Islet of Langerhans (tissue), 1 donor: ENCODE measurements around the gene RNF31.
A peak's percentile ranks its signal among the peaks of the same experiment; 100 is the strongest.

Experiments
- FAIRE-seq: peaks from one replicate; lab custom pipeline; 2011; peaks lifted over from hg19 to GRCh38; lab: Jason Lieb, UNC

The RNF31 gene

GRCh38 chr14:24160850-24161804 is 13.8 kb downstream of the RNF31 start, which contains the start of gene IRF9:
IRF9 (plus strand) TSS chr14:24161265; CDS start chr14:24162145, 880 bp downstream.
- no peak for FAIRE-seq

- no peak for FAIRE-seq
Measured at GRCh38 chr14:24162093-24162492, 14.8 kb downstream of the RNF31 start.

GRCh38 chr14:24164518-24164991 is 17.3 kb downstream of the RNF31 start:
- no peak for FAIRE-seq

GRCh38 chr14:24165785-24166184 is 18.5 kb downstream of the RNF31 start:
- no peak for FAIRE-seq

- no peak for FAIRE-seq
Measured at GRCh38 chr14:24167469-24168114, 20.3 kb downstream of the RNF31 start.

GRCh38 chr14:24171422-24172260 is 24.3 kb downstream of the RNF31 start, which contains the start of gene REC8:
REC8 (plus strand) TSS chr14:24172080; CDS start chr14:24172553, 473 bp downstream.
- FAIRE-seq: peak; percentile 38

GRCh38 chr14:24172261-24172860 is 25.1 kb downstream of the RNF31 start:
- FAIRE-seq: no peak

GRCh38 chr14:24172871-24173281 is 25.6 kb downstream of the RNF31 start:
- no peak for FAIRE-seq

GRCh38 chr14:24176599-24176998 is 29.3 kb downstream of the RNF31 start:
- no peak for FAIRE-seq

- no peak for FAIRE-seq
Measured at GRCh38 chr14:24177041-24177825, 29.9 kb downstream of the RNF31 start.

- FAIRE-seq: no peak
Measured at GRCh38 chr14:24177891-24178290, 30.6 kb downstream of the RNF31 start.

GRCh38 chr14:24178399-24179178 is 31.3 kb downstream of the RNF31 start:
- no peak for FAIRE-seq

- FAIRE-seq: no peak
Measured at GRCh38 chr14:24179294-24179960, 32.1 kb downstream of the RNF31 start.

- peak; percentile 98 for FAIRE-seq
Measured at GRCh38 chr14:24179961-24180796, 32.9 kb downstream of the RNF31 start.

- FAIRE-seq: no peak
Measured at GRCh38 chr14:24181371-24182077, 34.2 kb downstream of the RNF31 start.

- no peak for FAIRE-seq
Measured at GRCh38 chr14:24182110-24182882, 35.0 kb downstream of the RNF31 start.

GRCh38 chr14:24183014-24183481 is 35.8 kb downstream of the RNF31 start:
- no peak for FAIRE-seq
